Endothelial cell (in vitro differentiated cells): ENCODE data around the gene FAM193B. TPM values are rescaled to one million over a fixed set of nuclear protein-coding genes. Genes with fewer than 3 reads are reported as not detected.
A peak's percentile ranks its signal among the peaks of the same experiment; 100 is the strongest.

Experiments used
- DNase-seq: peaks from one replicate; pipeline ENCODE4 v3.0.0; 2021; ENCODE audit warnings: low spot score
- H3K27ac Mint-ChIP-seq: one replicate; pipeline ENCODE4 v1.8.0; 2021; ENCODE audit warnings: mixed read lengths, inconsistent platforms; ENCODE audit not compliant: unreplicated experiment
- H3K27me3 Mint-ChIP-seq: one replicate; pipeline ENCODE4 v1.8.0; 2021; ENCODE audit warnings: mild to moderate bottlenecking, moderate library complexity, mixed read lengths, inconsistent platforms; ENCODE audit not compliant: unreplicated experiment
- H3K36me3 Mint-ChIP-seq: one replicate; pipeline ENCODE4 v1.8.0; 2021; ENCODE audit warnings: mild to moderate bottlenecking, low read depth, mixed read lengths, inconsistent platforms; ENCODE audit not compliant: unreplicated experiment
- H3K4me1 Mint-ChIP-seq: one replicate; pipeline ENCODE4 v1.8.0; 2021; ENCODE audit warnings: mild to moderate bottlenecking, mixed read lengths, inconsistent platforms; ENCODE audit not compliant: unreplicated experiment
- H3K4me3 Mint-ChIP-seq: one replicate; pipeline ENCODE4 v1.8.0; 2021; ENCODE audit warnings: mild to moderate bottlenecking, mixed read lengths, inconsistent platforms; ENCODE audit not compliant: unreplicated experiment
- H3K9me3 Mint-ChIP-seq: one replicate; pipeline ENCODE4 v1.8.0; 2021; ENCODE audit warnings: mixed read lengths, inconsistent platforms; ENCODE audit not compliant: unreplicated experiment
- CTCF ChIP-seq: fragments of 200-600 bp; sonication (generic); IDR thresholded peaks from one replicate; pipeline ENCODE4 v1.5.0; 2021; ENCODE audit warnings: antibody characterized with exemption; ENCODE audit not compliant: unreplicated experiment
- total RNA-seq: library from RNA; stranded (reverse); fragmentation: NEBNext Ultra II Directional; extraction: Animal tissue kit (Norgen Biotek cat#: 25700); gene quantifications from one replicate; pipeline ENCODE4 v1.2.1, GENCODE V29; 2021; ENCODE audit not compliant: unreplicated experiment

FAM193B gene
- total RNA-seq, 1 donor from 2014 or later = 97.6 TPM

GRCh38 chr5:177594071-177594470 is 39.7 kb upstream of the FAM193B start:
- Mint-ChIP-seq H3K4me3 (peak overlapping the region; percentile 100), H3K4me1 (peaks cover 12% of the 10 kb centered on the region), H3K27ac (no peak overlapping the region), H3K9me3 (no peaks in the 10 kb centered on the region), H3K36me3 (peaks cover 28% of the 10 kb centered on the region), H3K27me3 (peaks cover 2% of the 10 kb centered on the region)
- TF ChIP-seq CTCF = no peak
- DNase-seq = no peak

- Mint-ChIP-seq H3K4me3 (peak overlapping the region; percentile 100), H3K36me3 (peaks cover 28% of the 10 kb centered on the region), H3K27ac (no peak overlapping the region), H3K27me3 (peaks cover 2% of the 10 kb centered on the region), H3K4me1 (peaks cover 10% of the 10 kb centered on the region), H3K9me3 (no peaks in the 10 kb centered on the region)
- no peak for TF ChIP-seq CTCF
- no peak for DNase-seq
These were observed 39.1 kb upstream of the FAM193B start for GRCh38 chr5:177593511-177593910.

- Mint-ChIP-seq H3K27ac (peak overlapping the region; percentile 98), H3K9me3 (no peaks in the 10 kb centered on the region), H3K4me1 (peaks cover 10% of the 10 kb centered on the region), H3K4me3 (peak overlapping the region; percentile 100), H3K36me3 (peaks cover 28% of the 10 kb centered on the region), H3K27me3 (peaks cover 2% of the 10 kb centered on the region)
- no peak for DNase-seq
- no peak for TF ChIP-seq CTCF
These were observed 38.5 kb upstream of the FAM193B start for GRCh38 chr5:177592905-177593304.

- no peaks in the 10 kb centered on the region for H3K9me3 Mint-ChIP-seq
- peaks cover 28% of the 10 kb centered on the region for H3K36me3 Mint-ChIP-seq
- H3K27ac Mint-ChIP-seq = peak within 1 kb of the TSS; percentile 98
- TF ChIP-seq CTCF = no peak
- H3K4me1 Mint-ChIP-seq = peaks cover 10% of the 10 kb centered on the region
- H3K27me3 Mint-ChIP-seq = peaks cover 2% of the 10 kb centered on the region
- peak within 1 kb of the TSS; percentile 100 for H3K4me3 Mint-ChIP-seq
- peak; percentile 91 for DNase-seq
These were observed 37.9 kb upstream of the FAM193B start, which contains the start of gene TMED9 for GRCh38 chr5:177592010-177592834. TMED9 (plus strand) TSS chr5:177592203; CDS start chr5:177592215, 12 bp downstream.

- peaks cover 10% of the 10 kb centered on the region for H3K4me1 Mint-ChIP-seq
- no peak for TF ChIP-seq CTCF
- H3K9me3 Mint-ChIP-seq = no peaks in the 10 kb centered on the region
- peak overlapping the region; percentile 77 for H3K27ac Mint-ChIP-seq
- H3K27me3 Mint-ChIP-seq = peaks cover 2% of the 10 kb centered on the region
- H3K36me3 Mint-ChIP-seq = peaks cover 25% of the 10 kb centered on the region
- no peak for DNase-seq
- peak overlapping the region; percentile 100 for H3K4me3 Mint-ChIP-seq
These were observed 37.3 kb upstream of the FAM193B start for GRCh38 chr5:177591690-177592009.
